ENCODE results near the gene MRPS18A. TPM values are rescaled to one million over a fixed set of nuclear protein-coding genes. Genes with fewer than 3 reads are reported as not detected.

The MRPS18A gene
- total and polyA plus RNA-seq, 2 of the 13 experiments (the other 11 are each of a cell fraction or from before 2014, with no cell fraction given), result 87.8 to 89.1 TPM

DNA sequence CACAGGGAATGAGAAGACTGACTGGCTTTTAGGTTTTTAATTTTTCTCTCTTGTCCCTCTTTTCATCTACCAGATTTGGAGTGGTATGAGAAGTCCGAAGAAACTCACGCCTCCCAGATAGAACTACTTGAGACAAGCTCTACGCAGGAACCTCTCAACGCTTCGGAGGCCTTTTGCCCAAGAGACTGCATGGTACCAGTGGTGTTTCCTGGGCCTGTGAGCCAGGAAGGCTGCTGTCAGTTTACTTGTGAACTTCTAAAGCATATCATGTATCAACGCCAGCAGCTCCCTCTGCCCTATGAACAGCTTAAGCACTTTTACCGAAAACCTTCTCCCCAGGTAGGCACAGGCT is 51.3 kb downstream of the MRPS18A start (continued):
- TF ChIP-seq, protein P1, sequence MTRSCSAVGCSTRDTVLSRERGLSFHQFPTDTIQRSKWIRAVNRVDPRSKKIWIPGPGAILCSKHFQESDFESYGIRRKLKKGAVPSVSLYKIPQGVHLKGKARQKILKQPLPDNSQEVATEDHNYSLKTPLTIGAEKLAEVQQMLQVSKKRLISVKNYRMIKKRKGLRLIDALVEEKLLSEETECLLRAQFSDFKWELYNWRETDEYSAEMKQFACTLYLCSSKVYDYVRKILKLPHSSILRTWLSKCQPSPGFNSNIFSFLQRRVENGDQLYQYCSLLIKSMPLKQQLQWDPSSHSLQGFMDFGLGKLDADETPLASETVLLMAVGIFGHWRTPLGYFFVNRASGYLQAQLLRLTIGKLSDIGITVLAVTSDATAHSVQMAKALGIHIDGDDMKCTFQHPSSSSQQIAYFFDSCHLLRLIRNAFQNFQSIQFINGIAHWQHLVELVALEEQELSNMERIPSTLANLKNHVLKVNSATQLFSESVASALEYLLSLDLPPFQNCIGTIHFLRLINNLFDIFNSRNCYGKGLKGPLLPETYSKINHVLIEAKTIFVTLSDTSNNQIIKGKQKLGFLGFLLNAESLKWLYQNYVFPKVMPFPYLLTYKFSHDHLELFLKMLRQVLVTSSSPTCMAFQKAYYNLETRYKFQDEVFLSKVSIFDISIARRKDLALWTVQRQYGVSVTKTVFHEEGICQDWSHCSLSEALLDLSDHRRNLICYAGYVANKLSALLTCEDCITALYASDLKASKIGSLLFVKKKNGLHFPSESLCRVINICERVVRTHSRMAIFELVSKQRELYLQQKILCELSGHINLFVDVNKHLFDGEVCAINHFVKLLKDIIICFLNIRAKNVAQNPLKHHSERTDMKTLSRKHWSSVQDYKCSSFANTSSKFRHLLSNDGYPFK (CRISPR knock-in tag; IDR thresholded peaks at IDR 0.05; ENCODE audit: borderline replicate concordance), result no peak
- TF ChIP-seq ZNF432 (CRISPR knock-in tag; IDR thresholded peaks at IDR 0.05; ENCODE audit: borderline replicate concordance), result 0 out of 2 replicates have a peak, but pooled peaks have one; percentile 28

GRCh38 chr6:43635387-43636307 is 51.9 kb downstream of the MRPS18A start, which contains the start of gene MAD2L1BP:
Gene MAD2L1BP, plus strand, starts transcription at chr6:43635840. Its CDS starts 36 bp downstream, at chr6:43635876.
- Histone ChIP-seq H4K20me1 (ENCODE audit: insufficient read depth, low read length) (no peaks in the 10 kb centered on the region), H3K79me2 (ENCODE audit: insufficient read depth, low read length) (peaks cover 30% of the 10 kb centered on the region), H3K9me3 (ENCODE audit: low read length) (no peaks in the 10 kb centered on the region), H3K4me2 (ENCODE audit: low read depth, low read length) (peak within 1 kb of the TSS; percentile 98), H2AFZ (ENCODE audit: low read length) (peak within 1 kb of the TSS; percentile 74), H3K36me3 (replicated peaks in 1 of 2; ENCODE audit: control insufficient read depth in 1 of 2, insufficient read depth in 2 of 2, low read length in 2 of 2) (peaks cover 10 to 21% of the 10 kb centered on the region in 2 experiments; a peak in 4 of 5 replicates), H3K27ac (ENCODE audit: extremely low read length, insufficient read depth, low read length) (peak within 1 kb of the TSS; percentile 68), H3K4me1 (ENCODE audit: insufficient read depth, low read length) (peaks cover 45% of the 10 kb centered on the region), H3K9ac (ENCODE audit: insufficient read depth, low read depth, low read length) (peak within 1 kb of the TSS; percentile 91), H3K4me3 (replicated peaks in 1 of 3; ENCODE audit: insufficient read depth in 1 of 3, low read depth in 2 of 3, low read length in 3 of 3) (peak within 1 kb of the TSS; percentile 83 to 98 (median 88)), H3K27me3 (ENCODE audit: control insufficient read depth in 1 of 2, insufficient read depth in 2 of 2, low read length in 2 of 2) (no peaks in the 10 kb centered on the region; a peak in 1 of 5 replicates)
- POLR2A ChIA-PET, result interaction anchor here (0.6 to 2.6 kb wide), 23 partner anchors 9 to 559 kb away, joined by 3 to 32 read pairs (median 3); partner anchors contain the start of genes POLH, RSPH9, VEGFA and XPO5
- BruUV-seq (replicated peaks), result no TSS peak
- WGBS (ENCODE audit: low lambda C conversion rate), result 7% methylated on average over 47 of the region's 48 CpGs
- DNase-seq (ENCODE audit: low spot score), result peak; percentile 81
- CTCF ChIA-PET (ENCODE audit: low intra/inter-chr PET ratio, low total read pairs), result no interaction called here
- peak; percentile 89 for ATAC-seq
- FAIRE-seq, result peak; percentile 55
- in situ Hi-C loops (cut with HindIII; ENCODE audit: extremely low pct_ligation_motif_present, low pct_unique_long_range_greater_than_20kb), result no loop called here
- intact Hi-C loops (cut with micrococcal nuclease; ENCODE audit: unreplicated experiment), result no loop called here
- peak; percentile 52; the same call in 1 of the 2 replicates for TF ChIP-seq ZC3H13 (CRISPR knock-in tag; IDR thresholded peaks at IDR 0.05)
- no peak for TF ChIP-seq SATB2 (CRISPR knock-in tag; IDR thresholded peaks at IDR 0.05)
- TF ChIP-seq ZNF333 (CRISPR knock-in tag; IDR thresholded peaks at IDR 0.05; ENCODE audit: borderline replicate concordance), result peak; percentile 82; the same call in 1 of the 2 replicates
- peak; percentile 86; the same call in 1 of the 2 replicates for TF ChIP-seq MYC (CRISPR knock-in tag; IDR thresholded peaks at IDR 0.05; ENCODE audit: borderline replicate concordance)
- TF ChIP-seq RERE (CRISPR knock-in tag; IDR thresholded peaks at IDR 0.05; ENCODE audit: low read depth), result 0 out of 2 replicates have a peak, but pooled peaks have one; percentile 32
- peak; percentile 67; the same call in 1 of the 2 replicates for TF ChIP-seq HNF4A (CRISPR knock-in tag; IDR thresholded peaks at IDR 0.05)
- TF ChIP-seq FOSL2 (CRISPR knock-in tag; IDR thresholded peaks at IDR 0.05), result peak; percentile 56; the same call in 1 of the 2 replicates
- TF ChIP-seq ZNF44 (CRISPR knock-in tag; IDR thresholded peaks at IDR 0.05), result peak; percentile 26; the same call in 1 of the 2 replicates
- TF ChIP-seq HDAC6 (IDR thresholded peaks at IDR 0.05; ENCODE audit: low read depth, low read length), result no peak

Measured in HepG2 (cell line).